Body of pancreas (tissue), 4 donors: Measurements from ENCODE around the gene CPNE7.

Source experiments
- POLR2A ChIP-seq, 3 donors: fragments of 450-650 bp; IDR thresholded peaks; one replicate each; pipeline ENCODE4 v1.6.1; 2016; ENCODE audit warnings: antibody characterized with exemption in 3 of 3, mild to moderate bottlenecking in 2 of 3
- TF ChIP-seq, protein P1 (sequence below), 7 experiments: fragments of 450-650 bp in 4 of 7; fragments of 200-600 bp in 3 of 7; sonication (generic) in 3 of 7; IDR thresholded peaks; one replicate each; pipeline ENCODE4 v1.5.1; 2016 to 2019; ENCODE audit warnings: antibody characterized with exemption in 7 of 7

DNA sequence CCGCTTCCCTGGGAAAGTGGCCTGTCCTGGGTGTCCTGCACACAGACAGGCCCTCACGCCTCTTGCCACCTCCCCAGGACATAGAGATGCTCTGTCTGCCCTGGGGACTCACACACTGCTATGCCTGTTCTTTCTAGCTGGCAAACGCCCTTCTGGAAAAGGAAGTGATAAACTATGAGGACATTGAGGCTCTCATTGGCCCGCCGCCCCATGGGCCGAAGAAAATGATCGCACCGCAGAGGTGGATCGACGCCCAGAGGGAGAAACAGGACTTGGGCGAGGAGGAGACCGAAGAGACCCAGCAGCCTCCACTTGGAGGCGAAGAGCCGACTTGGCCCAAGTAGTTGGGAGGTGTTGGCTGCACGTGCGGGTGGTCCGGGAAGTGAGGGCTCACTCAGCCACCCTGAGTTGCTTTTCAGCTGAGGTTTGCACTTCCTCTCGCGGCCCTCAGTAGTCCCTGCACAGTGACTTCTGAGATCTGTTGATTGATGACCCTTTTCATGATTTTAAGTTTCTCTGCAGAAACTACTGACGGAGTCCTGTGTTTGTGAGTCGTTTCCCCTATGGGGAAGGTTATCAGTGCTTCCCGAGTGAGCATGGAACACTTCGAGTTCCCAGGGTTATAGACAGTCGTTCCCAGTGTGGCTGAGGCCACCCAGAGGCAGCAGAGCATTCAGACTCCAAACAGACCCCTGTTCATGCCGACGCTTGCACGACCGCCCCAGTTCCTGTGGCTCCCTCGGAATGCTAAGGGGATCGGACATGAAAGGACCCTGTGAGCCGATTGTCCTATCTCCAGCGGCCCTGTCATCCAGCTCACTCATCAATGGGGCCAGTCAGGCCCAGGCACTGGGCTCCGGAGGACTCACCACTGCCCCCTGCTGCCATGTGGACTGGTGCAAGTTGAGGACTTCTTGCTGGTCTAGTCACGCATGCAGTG is 18.5 kb upstream of the CPNE7 start:
- TF ChIP-seq, protein P1, sequence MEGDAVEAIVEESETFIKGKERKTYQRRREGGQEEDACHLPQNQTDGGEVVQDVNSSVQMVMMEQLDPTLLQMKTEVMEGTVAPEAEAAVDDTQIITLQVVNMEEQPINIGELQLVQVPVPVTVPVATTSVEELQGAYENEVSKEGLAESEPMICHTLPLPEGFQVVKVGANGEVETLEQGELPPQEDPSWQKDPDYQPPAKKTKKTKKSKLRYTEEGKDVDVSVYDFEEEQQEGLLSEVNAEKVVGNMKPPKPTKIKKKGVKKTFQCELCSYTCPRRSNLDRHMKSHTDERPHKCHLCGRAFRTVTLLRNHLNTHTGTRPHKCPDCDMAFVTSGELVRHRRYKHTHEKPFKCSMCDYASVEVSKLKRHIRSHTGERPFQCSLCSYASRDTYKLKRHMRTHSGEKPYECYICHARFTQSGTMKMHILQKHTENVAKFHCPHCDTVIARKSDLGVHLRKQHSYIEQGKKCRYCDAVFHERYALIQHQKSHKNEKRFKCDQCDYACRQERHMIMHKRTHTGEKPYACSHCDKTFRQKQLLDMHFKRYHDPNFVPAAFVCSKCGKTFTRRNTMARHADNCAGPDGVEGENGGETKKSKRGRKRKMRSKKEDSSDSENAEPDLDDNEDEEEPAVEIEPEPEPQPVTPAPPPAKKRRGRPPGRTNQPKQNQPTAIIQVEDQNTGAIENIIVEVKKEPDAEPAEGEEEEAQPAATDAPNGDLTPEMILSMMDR (IDR thresholded peaks at IDR 0.05) = peak; percentile 42 to 70 (median 63)
- TF ChIP-seq POLR2A (IDR thresholded peaks at IDR 0.05) = no peak
